ENCODE results near the gene TRMT61A. TPM values are rescaled to one million over a fixed set of nuclear protein-coding genes. Genes with fewer than 3 reads are reported as not detected.

TRMT61A gene
- total RNA-seq, 1 experiment from 2014 or later, result 22.5 TPM

- TF ChIP-seq EZH2 (IDR thresholded peaks at IDR 0.05; ENCODE audit: low read depth), result no peak
- TF ChIP-seq, protein P1, sequence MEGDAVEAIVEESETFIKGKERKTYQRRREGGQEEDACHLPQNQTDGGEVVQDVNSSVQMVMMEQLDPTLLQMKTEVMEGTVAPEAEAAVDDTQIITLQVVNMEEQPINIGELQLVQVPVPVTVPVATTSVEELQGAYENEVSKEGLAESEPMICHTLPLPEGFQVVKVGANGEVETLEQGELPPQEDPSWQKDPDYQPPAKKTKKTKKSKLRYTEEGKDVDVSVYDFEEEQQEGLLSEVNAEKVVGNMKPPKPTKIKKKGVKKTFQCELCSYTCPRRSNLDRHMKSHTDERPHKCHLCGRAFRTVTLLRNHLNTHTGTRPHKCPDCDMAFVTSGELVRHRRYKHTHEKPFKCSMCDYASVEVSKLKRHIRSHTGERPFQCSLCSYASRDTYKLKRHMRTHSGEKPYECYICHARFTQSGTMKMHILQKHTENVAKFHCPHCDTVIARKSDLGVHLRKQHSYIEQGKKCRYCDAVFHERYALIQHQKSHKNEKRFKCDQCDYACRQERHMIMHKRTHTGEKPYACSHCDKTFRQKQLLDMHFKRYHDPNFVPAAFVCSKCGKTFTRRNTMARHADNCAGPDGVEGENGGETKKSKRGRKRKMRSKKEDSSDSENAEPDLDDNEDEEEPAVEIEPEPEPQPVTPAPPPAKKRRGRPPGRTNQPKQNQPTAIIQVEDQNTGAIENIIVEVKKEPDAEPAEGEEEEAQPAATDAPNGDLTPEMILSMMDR (conservative IDR thresholded peaks at IDR 0.05), result no peak
- H3K27me3 ChIP-seq (ENCODE audit: insufficient read depth, low read depth), result no peaks in the 10 kb centered on the region
- BruUV-seq (replicated peaks), result no TSS peak
- H3K9me2 ChIP-seq (ENCODE audit: insufficient read depth), result no peaks in the 10 kb centered on the region
- H3K4me3 ChIP-seq, result no peak overlapping the region
- H3K36me3 ChIP-seq (ENCODE audit: low read depth), result no peaks in the 10 kb centered on the region
- peaks cover 22% of the 10 kb centered on the region for H4K20me1 ChIP-seq (ENCODE audit: insufficient read depth)
- peaks cover 11% of the 10 kb centered on the region for H3K4me1 ChIP-seq (replicated peaks; ENCODE audit: insufficient read depth)
- H2AFZ ChIP-seq, result no peak overlapping the region
- no peak overlapping the region for H3K27ac ChIP-seq
- no peak overlapping the region for H3K4me2 ChIP-seq
- ChIA-PET CTCF (interaction anchor here (0.6 to 2.9 kb wide), 6 partner anchors 10 to 183 kb away, joined by 3 to 14 read pairs (median 6); partner anchors contain the start of genes BAG5 and TRMT61A), POLR2A (ENCODE audit: unreplicated experiment) (no interaction called here)
- no peaks in the 10 kb centered on the region for H3K9me3 ChIP-seq (ENCODE audit: insufficient read depth, low read depth)
- H3F3A ChIP-seq (ENCODE audit: insufficient read depth, low read depth), result peaks cover 60% of the 10 kb centered on the region
- intact Hi-C loops (cut with micrococcal nuclease; ENCODE audit: unreplicated experiment), result no loop called here
- no peak for DNase-seq
- H3K79me2 ChIP-seq (ENCODE audit: low read depth), result no peaks in the 10 kb centered on the region
These were observed 11.1 kb upstream of the TRMT61A start for GRCh38 chr14:103517721-103518421.

- H3F3A ChIP-seq (ENCODE audit: insufficient read depth, low read depth), result peaks cover 58% of the 10 kb centered on the region
- H3K9me2 ChIP-seq (ENCODE audit: insufficient read depth), result no peaks in the 10 kb centered on the region
- H4K20me1 ChIP-seq (ENCODE audit: insufficient read depth), result peaks cover 21% of the 10 kb centered on the region
- H3K27ac ChIP-seq, result no peak overlapping the region
- H3K79me2 ChIP-seq (ENCODE audit: low read depth), result no peaks in the 10 kb centered on the region
- H2AFZ ChIP-seq, result no peak overlapping the region
- TF ChIP-seq, protein P1 (conservative IDR thresholded peaks at IDR 0.05), result peak; percentile 99
- no peak for TF ChIP-seq EZH2 (IDR thresholded peaks at IDR 0.05; ENCODE audit: low read depth)
- BruUV-seq (replicated peaks), result no TSS peak
- H3K36me3 ChIP-seq (ENCODE audit: low read depth), result no peaks in the 10 kb centered on the region
- CTCF ChIA-PET, result interaction anchor here (0.6 to 2.9 kb wide), 8 partner anchors 10 to 184 kb away, joined by 3 to 14 read pairs (median 5); partner anchors contain the start of genes BAG5 and TRMT61A
- no peak overlapping the region for H3K4me2 ChIP-seq
- peaks cover 11% of the 10 kb centered on the region for H3K4me1 ChIP-seq (replicated peaks; ENCODE audit: insufficient read depth)
- H3K4me3 ChIP-seq, result no peak overlapping the region
- H3K27me3 ChIP-seq (ENCODE audit: insufficient read depth, low read depth), result no peaks in the 10 kb centered on the region
- H3K9me3 ChIP-seq (ENCODE audit: insufficient read depth, low read depth), result no peaks in the 10 kb centered on the region
- peak; percentile 54 to 80 for DNase-seq
- POLR2A ChIA-PET (ENCODE audit: unreplicated experiment), result interaction anchor here (0.6 kb wide), 2 partner anchors 22 to 185 kb away, joined by 4 to 6 read pairs; partner anchors contain the start of gene EIF5
- intact Hi-C loops (cut with micrococcal nuclease; ENCODE audit: unreplicated experiment), result no loop called here
These were observed 10.5 kb upstream of the TRMT61A start for GRCh38 chr14:103518422-103519042.

GRCh38 chr14:103519043-103519836 lies 9.8 kb upstream of the TRMT61A start:
- Histone ChIP-seq H3K9me3 (ENCODE audit: insufficient read depth, low read depth) (no peaks in the 10 kb centered on the region), H3K4me3 (no peak overlapping the region), H4K20me1 (ENCODE audit: insufficient read depth) (peaks cover 21% of the 10 kb centered on the region), H3K27me3 (ENCODE audit: insufficient read depth, low read depth) (no peaks in the 10 kb centered on the region), H3K4me2 (no peak overlapping the region), H3K27ac (no peak overlapping the region), H3K4me1 (replicated peaks; ENCODE audit: insufficient read depth) (peaks cover 11% of the 10 kb centered on the region), H3K36me3 (ENCODE audit: low read depth) (no peaks in the 10 kb centered on the region), H3K9me2 (ENCODE audit: insufficient read depth) (no peaks in the 10 kb centered on the region), H2AFZ (no peak overlapping the region), H3K79me2 (ENCODE audit: low read depth) (no peaks in the 10 kb centered on the region), H3F3A (ENCODE audit: insufficient read depth, low read depth) (peaks cover 62% of the 10 kb centered on the region)
- ChIA-PET POLR2A (ENCODE audit: unreplicated experiment) (interaction anchor here (0.6 kb wide), 2 partner anchors 22 to 185 kb away, joined by 4 to 6 read pairs; partner anchors contain the start of gene EIF5), CTCF (interaction anchor here (0.6 to 2.9 kb wide), 8 partner anchors 9 to 68 kb away, joined by 3 to 14 read pairs (median 6); partner anchors contain the start of genes BAG5 and TRMT61A)
- TF ChIP-seq, protein P1 (conservative IDR thresholded peaks at IDR 0.05), result no peak
- TF ChIP-seq EZH2 (IDR thresholded peaks at IDR 0.05; ENCODE audit: low read depth), result no peak
- intact Hi-C loops (cut with micrococcal nuclease; ENCODE audit: unreplicated experiment), result no loop called here
- no TSS peak for BruUV-seq (replicated peaks)
- no peak for DNase-seq
